HEK293T (cell line): Measurements from ENCODE around the gene ING1.

Experiments
- CTCF ChIA-PET: fragments of 350-600 bp; formaldehyde crosslinking; extraction: SDS; loops from one replicate; lab custom pipeline; 2021; ENCODE audit warnings: antibody characterized with exemption, inconsistent platforms; lab: Yijun Ruan, JAX
- POLR2A ChIA-PET: fragments of 350-600 bp; formaldehyde crosslinking; extraction: SDS; loops from one replicate; lab custom pipeline; 2020; ENCODE audit warnings: antibody characterized with exemption, inconsistent platforms; lab: Yijun Ruan, JAX
- DNase-seq: peaks from one replicate; pipeline ENCODE4 v3.0.0; 2012; ENCODE audit warnings: mixed read lengths; ENCODE audit errors: extremely low spot score
- ARNT ChIP-seq: fragments of 450-650 bp; IDR thresholded peaks from 2 replicates; pipeline ENCODE4 v1.6.1; 2017; ENCODE audit warnings: mild to moderate bottlenecking
- BHLHE40 ChIP-seq: fragments of 450-650 bp; IDR thresholded peaks from 2 replicates; pipeline ENCODE4 v1.6.1; 2016; ENCODE audit warnings: mild to moderate bottlenecking, moderate library complexity, borderline replicate concordance
- CTBP1 ChIP-seq: fragments of 450-650 bp; IDR thresholded peaks from 2 replicates; pipeline ENCODE4 v1.6.1; 2016; ENCODE audit warnings: borderline replicate concordance
- ELF4 ChIP-seq: fragments of 450-650 bp; IDR thresholded peaks from 2 replicates; pipeline ENCODE4 v1.6.1; 2017; ENCODE audit warnings: antibody characterized with exemption
- FOXA1 ChIP-seq: fragments of 450-650 bp; IDR thresholded peaks from 2 replicates; pipeline ENCODE4 v1.6.1; 2016; ENCODE audit warnings: mild to moderate bottlenecking
- FOXK2 ChIP-seq: fragments of 450-650 bp; IDR thresholded peaks from 2 replicates; pipeline ENCODE4 v1.6.1; 2016; ENCODE audit warnings: mild to moderate bottlenecking
- FOXM1 ChIP-seq: fragments of 450-650 bp; IDR thresholded peaks from 2 replicates; pipeline ENCODE4 v1.6.1; 2017; ENCODE audit warnings: mild to moderate bottlenecking, borderline replicate concordance
- HDGF ChIP-seq: fragments of 450-650 bp; IDR thresholded peaks from 2 replicates; pipeline ENCODE4 v1.6.1; 2017; ENCODE audit warnings: antibody characterized with exemption, borderline replicate concordance
- L3MBTL2 ChIP-seq: fragments of 450-650 bp; conservative IDR thresholded peaks from 2 replicates; pipeline ENCODE4 v1.6.1; 2016; ENCODE audit warnings: mild to moderate bottlenecking
- LEF1 ChIP-seq: fragments of 450-650 bp; IDR thresholded peaks from 2 replicates; pipeline ENCODE4 v1.6.1; 2017; ENCODE audit warnings: mild to moderate bottlenecking, borderline replicate concordance
- NFRKB ChIP-seq: fragments of 450-650 bp; IDR thresholded peaks from 2 replicates; pipeline ENCODE4 v1.6.1; 2016; ENCODE audit warnings: mild to moderate bottlenecking, moderate library complexity
- PKNOX1 ChIP-seq: fragments of 450-650 bp; IDR thresholded peaks from 2 replicates; pipeline ENCODE4 v1.6.1; 2016
- SP1 ChIP-seq: fragments of 450-650 bp; IDR thresholded peaks from 2 replicates; pipeline ENCODE4 v1.6.1; 2017
- SUZ12 ChIP-seq: fragments of 450-650 bp; IDR thresholded peaks from 2 replicates; pipeline ENCODE4 v1.6.1; 2016; ENCODE audit warnings: mild to moderate bottlenecking
- TARDBP ChIP-seq: fragments of 450-650 bp; IDR thresholded peaks from 2 replicates; pipeline ENCODE4 v1.6.1; 2016
- ZNF384 ChIP-seq: fragments of 450-650 bp; IDR thresholded peaks from 2 replicates; pipeline ENCODE4 v1.6.1; 2016

ING1 gene

GRCh38 chr13:110706570-110707372 is 6.7 kb upstream of the ING1 start:
- DNase-seq, result no peak
- ChIA-PET POLR2A (interaction anchor here (1.0 to 2.2 kb wide), 2 partner anchors 8 to 10 kb away, joined by 3 to 7 read pairs; no protein-coding TSS in a partner anchor), CTCF (no interaction called here)
- TF ChIP-seq ARNT (no peak), LEF1 (no peak), FOXA1 (no peak), L3MBTL2 (no peak), BHLHE40 (no peak), HDGF (no peak), PKNOX1 (no peak), ELF4 (no peak), SP1 (no peak), FOXK2 (no peak), FOXM1 (no peak), SUZ12 (no peak), ZNF384 (no peak), TARDBP (no peak)

GRCh38 chr13:110712081-110712848 is 1.2 kb upstream of the ING1 start:
- TF ChIP-seq L3MBTL2 (no peak; the same call in 1 of the 2 replicates), LEF1 (no peak), CTBP1 (no peak), BHLHE40 (no peak), FOXK2 (no peak), SUZ12 (no peak), PKNOX1 (no peak), HDGF (no peak), SP1 (no peak), FOXM1 (no peak), ARNT (no peak), ZNF384 (no peak), FOXA1 (no peak), TARDBP (no peak)
- peak; percentile 57 for DNase-seq
- ChIA-PET CTCF (no interaction called here), POLR2A (interaction anchor here (1.5 to 2.1 kb wide), 4 partner anchors 9 to 201 kb away, joined by 4 to 9 read pairs (median 4); partner anchors contain the start of gene NAXD)

GRCh38 chr13:110712849-110713641 is 455 bp upstream of the ING1 start:
- POLR2A ChIA-PET, result interaction anchor here (1.5 to 2.1 kb wide), 4 partner anchors 9 to 201 kb away, joined by 4 to 9 read pairs (median 4); partner anchors contain the start of gene NAXD
- CTCF ChIA-PET, result no interaction called here
- DNase-seq, result peak; percentile 70
- TF ChIP-seq BHLHE40 (no peak), LEF1 (no peak; the same call in 1 of the 2 replicates), FOXK2 (no peak), PKNOX1 (peak; percentile 99), SUZ12 (no peak)

GRCh38 chr13:110713981-110714796 is 689 bp downstream of the ING1 start:
- CTCF ChIA-PET, result no interaction called here
- DNase-seq, result no peak
- TF ChIP-seq NFRKB, result no peak
- no peak for TF ChIP-seq ARNT
- no peak for TF ChIP-seq BHLHE40
- TF ChIP-seq ELF4, result no peak
- no peak for TF ChIP-seq FOXM1
- TF ChIP-seq SUZ12, result no peak
- no peak for TF ChIP-seq HDGF
- no peak for TF ChIP-seq TARDBP
- no peak for TF ChIP-seq CTBP1
- no peak for TF ChIP-seq FOXK2
- no peak for TF ChIP-seq FOXA1
- POLR2A ChIA-PET, result interaction anchor here (0.6 to 1.2 kb wide), 2 partner anchors 29 to 31 kb away, joined by 3 to 7 read pairs; no protein-coding TSS in a partner anchor
